ENCODE results near the gene TSEN54. TPM values are rescaled to one million over a fixed set of nuclear protein-coding genes. Genes with fewer than 3 reads are reported as not detected.
A peak's percentile ranks its signal among the peaks of the same experiment; 100 is the strongest.
"Not testable (repeated sequence)": the region's sequence is repeated elsewhere in the genome, so short reads cannot be mapped to it uniquely, and the experiment has no call there.

The TSEN54 gene
- total and polyA plus RNA-seq, 9 donors: 11.3 to 35.0 (median 18.8) TPM

DNA sequence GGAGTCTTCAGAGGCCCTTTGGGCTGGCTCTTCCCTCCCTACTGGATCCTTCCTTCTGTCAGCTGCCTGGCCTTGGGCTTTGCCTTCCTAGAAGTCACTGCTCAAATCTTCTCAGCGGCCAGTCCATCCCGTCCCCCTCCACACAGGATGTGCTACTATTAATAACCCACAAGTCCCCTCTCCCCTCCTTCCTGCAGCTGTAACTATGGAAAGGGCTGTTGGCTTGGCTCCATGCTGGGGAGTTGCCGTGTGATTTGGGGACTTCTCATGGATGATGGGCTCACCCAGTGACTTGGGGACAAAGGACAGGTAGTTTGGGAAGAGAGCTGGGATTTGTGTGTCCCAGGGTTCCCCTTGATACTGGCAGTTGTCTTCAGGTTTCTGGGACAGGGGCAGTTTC is 40.5 kb upstream of the TSEN54 start:
- Histone ChIP-seq H3K27me3 (no peaks in the 10 kb centered on the region), H3K9me3 (no peaks in the 10 kb centered on the region), H3K27ac (peak overlapping the region; percentile 38 to 49), H3K4me3 (no peak overlapping the region), H3K4me1 (ENCODE audit: insufficient read depth) (peaks cover 20% of the 10 kb centered on the region), H3K36me3 (no peaks in the 10 kb centered on the region)
- intact Hi-C loops (cut with DNase I): no loop called here
- WGBS, 3 donors: 0 to 3% (median 0%) methylated on average over 3 of the region's 3 CpGs
- TF ChIP-seq, protein P1, sequence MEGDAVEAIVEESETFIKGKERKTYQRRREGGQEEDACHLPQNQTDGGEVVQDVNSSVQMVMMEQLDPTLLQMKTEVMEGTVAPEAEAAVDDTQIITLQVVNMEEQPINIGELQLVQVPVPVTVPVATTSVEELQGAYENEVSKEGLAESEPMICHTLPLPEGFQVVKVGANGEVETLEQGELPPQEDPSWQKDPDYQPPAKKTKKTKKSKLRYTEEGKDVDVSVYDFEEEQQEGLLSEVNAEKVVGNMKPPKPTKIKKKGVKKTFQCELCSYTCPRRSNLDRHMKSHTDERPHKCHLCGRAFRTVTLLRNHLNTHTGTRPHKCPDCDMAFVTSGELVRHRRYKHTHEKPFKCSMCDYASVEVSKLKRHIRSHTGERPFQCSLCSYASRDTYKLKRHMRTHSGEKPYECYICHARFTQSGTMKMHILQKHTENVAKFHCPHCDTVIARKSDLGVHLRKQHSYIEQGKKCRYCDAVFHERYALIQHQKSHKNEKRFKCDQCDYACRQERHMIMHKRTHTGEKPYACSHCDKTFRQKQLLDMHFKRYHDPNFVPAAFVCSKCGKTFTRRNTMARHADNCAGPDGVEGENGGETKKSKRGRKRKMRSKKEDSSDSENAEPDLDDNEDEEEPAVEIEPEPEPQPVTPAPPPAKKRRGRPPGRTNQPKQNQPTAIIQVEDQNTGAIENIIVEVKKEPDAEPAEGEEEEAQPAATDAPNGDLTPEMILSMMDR (IDR thresholded peaks at IDR 0.05): no peak
- TF ChIP-seq POLR2A (IDR thresholded peaks at IDR 0.05): no peak
- TF ChIP-seq EP300 (IDR thresholded peaks at IDR 0.05): no peak
- DNase-seq: peak; percentile 59 to 67 (median 63)

DNA sequence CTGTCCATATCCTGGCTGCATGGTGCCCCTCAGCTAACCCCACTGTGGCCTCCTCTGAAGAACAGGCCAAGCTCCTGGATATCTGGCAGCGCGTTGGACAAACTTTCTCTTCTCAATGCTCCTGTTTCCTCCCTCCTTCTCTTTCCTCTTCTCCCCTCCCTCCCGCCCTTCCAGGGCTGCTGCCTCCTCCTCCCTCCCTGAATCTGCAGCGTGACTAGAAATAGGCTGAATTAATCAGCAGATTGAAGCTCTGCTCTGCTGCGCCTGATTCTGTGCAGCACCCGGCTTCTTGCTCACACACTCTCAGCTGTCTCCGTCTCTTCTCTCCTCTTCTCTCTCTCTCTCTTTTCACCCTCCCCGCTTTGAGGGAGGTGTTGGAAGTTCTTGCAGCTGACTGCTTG is 40.1 kb upstream of the TSEN54 start:
- no peaks in the 10 kb centered on the region for H3K36me3 ChIP-seq
- H3K4me1 ChIP-seq (ENCODE audit: insufficient read depth): peaks cover 20% of the 10 kb centered on the region
- TF ChIP-seq POLR2A (IDR thresholded peaks at IDR 0.05) (no peak), EP300 (IDR thresholded peaks at IDR 0.05) (no peak)
- TF ChIP-seq, protein P1 (IDR thresholded peaks at IDR 0.05): no peak
- WGBS, 3 donors: 3 to 4% (median 4%) methylated on average over 8 of the region's 8 CpGs
- no peaks in the 10 kb centered on the region for H3K27me3 ChIP-seq
- intact Hi-C loops (cut with DNase I): no loop called here
- peak; percentile 53 to 62 (median 60) for DNase-seq
- no peaks in the 10 kb centered on the region for H3K9me3 ChIP-seq
- H3K4me3 ChIP-seq: no peak overlapping the region
- peak overlapping the region in 1 of 2 donors; percentile 49 for H3K27ac ChIP-seq

DNA sequence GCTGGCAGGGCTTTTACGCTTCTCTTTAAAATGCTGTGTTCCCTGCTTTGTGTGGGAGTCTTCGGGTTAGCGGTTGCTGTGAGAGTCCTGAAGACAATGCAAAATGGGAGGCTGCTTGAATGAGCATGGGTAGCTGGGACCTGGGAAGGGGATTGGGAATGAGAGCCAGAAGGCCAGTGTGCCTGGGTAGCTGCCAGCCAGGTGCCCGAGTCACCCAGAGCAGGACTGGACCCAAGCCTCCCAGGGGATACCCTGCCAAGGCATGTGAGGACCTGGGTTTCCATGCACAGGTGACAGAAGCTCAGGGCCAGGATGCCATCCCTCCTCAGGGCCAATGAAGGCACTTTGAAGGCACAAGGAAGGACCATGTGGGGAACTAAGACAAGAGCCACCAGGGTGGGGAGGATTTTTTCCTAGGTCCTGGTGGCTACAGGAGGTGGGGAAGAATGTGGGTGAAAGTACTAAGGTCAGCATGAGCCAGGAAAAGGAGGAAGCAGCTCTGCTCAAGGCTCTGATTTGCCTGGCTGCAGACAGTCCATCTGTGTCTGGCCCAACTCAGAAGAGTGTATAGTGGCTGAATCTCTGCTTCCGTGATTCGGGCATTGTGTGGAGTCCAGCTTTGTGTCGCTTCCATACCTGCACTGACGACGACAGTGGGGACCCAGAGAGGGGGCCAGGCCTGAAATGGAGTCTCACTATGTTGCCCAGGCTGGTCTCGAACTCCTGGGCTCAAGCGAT is 39.4 kb upstream of the TSEN54 start:
- 30 to 43% (median 32%) methylated on average over 11 of the region's 11 CpGs for WGBS, 3 donors
- intact Hi-C loops (cut with DNase I): no loop called here
- TF ChIP-seq, protein P1 (IDR thresholded peaks at IDR 0.05): no peak
- TF ChIP-seq POLR2A (IDR thresholded peaks at IDR 0.05) (no peak), EP300 (IDR thresholded peaks at IDR 0.05) (no peak)
- Histone ChIP-seq H3K27ac (peak overlapping the region in 1 of 2 donors; percentile 42), H3K36me3 (no peaks in the 10 kb centered on the region), H3K27me3 (no peaks in the 10 kb centered on the region), H3K9me3 (no peaks in the 10 kb centered on the region), H3K4me3 (no peak overlapping the region), H3K4me1 (ENCODE audit: insufficient read depth) (peaks cover 22% of the 10 kb centered on the region)
- peak in 1 of 5 donors; percentile 29 for DNase-seq

DNA sequence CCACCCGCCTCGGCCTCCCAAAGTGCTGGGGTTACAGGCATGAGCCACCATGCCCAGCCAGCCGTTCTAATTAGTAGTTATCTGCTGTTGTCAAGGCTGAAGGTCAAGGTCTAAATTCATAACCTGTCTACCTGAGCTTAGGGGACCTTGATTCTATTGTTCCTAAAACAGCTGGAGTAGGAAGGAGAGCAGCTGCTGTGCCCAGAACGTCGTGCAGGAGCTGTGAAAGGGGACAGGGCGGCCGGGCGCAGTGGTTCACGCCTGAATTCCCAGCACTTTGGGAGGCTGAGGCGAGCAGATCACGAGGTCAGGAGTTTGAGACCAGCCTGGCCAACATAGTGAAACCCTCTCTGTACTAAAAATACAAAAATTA is 38.9 kb upstream of the TSEN54 start:
- DNase-seq: peak in 1 of 5 donors; percentile 29
- 67 to 80% (median 68%) methylated on average over 11 of the region's 11 CpGs for WGBS, 3 donors
- Histone ChIP-seq H3K27ac (peak overlapping the region in 1 of 2 donors; percentile 42), H3K4me1 (ENCODE audit: insufficient read depth) (peaks cover 22% of the 10 kb centered on the region)
- H3K36me3 ChIP-seq; H3K9me3 ChIP-seq; H3K4me3 ChIP-seq; H3K27me3 ChIP-seq; intact Hi-C loops (cut with DNase I): not testable (repeated sequence)

DNA sequence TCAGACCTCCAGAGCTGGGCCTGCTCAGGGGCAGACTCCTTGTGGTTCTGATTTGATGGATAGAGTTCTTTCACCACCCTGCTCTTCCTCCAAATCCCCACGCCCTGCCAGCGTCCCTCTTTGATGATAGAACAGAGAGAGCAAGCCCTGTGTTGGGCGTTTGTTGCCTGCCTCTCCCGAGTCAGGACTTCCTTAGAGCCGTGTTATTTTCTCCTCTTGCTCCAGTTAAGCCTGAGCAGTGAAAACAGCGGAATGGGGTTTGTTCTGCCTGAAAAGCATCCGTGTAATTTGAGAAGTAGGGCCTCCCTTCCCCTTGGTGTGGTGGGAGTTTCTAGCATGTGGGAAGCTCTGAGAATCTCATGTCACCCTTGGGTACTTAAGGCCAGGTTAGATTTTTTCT is 37.8 kb upstream of the TSEN54 start:
- no peak overlapping the region for H3K4me3 ChIP-seq
- DNase-seq: peak in 1 of 5 donors; percentile 28
- H3K27ac ChIP-seq: no peak overlapping the region
- TF ChIP-seq, protein P1 (IDR thresholded peaks at IDR 0.05): no peak
- TF ChIP-seq POLR2A (IDR thresholded peaks at IDR 0.05) (no peak), EP300 (IDR thresholded peaks at IDR 0.05) (no peak)
- no peaks in the 10 kb centered on the region for H3K36me3 ChIP-seq
- intact Hi-C loops (cut with DNase I): no loop called here
- 15 to 34% (median 24%) methylated on average over 7 of the region's 7 CpGs for WGBS, 3 donors
- peaks cover 22% of the 10 kb centered on the region for H3K4me1 ChIP-seq (ENCODE audit: insufficient read depth)
- H3K9me3 ChIP-seq: no peaks in the 10 kb centered on the region
- no peaks in the 10 kb centered on the region for H3K27me3 ChIP-seq
